ENCODE data around the gene PINK1.
"Not testable (repeated sequence)": the region's sequence is repeated elsewhere in the genome, so short reads cannot be mapped to it uniquely, and the experiment has no call there.

Gene PINK1

GRCh38 chr1:20645414-20645813 is 12.2 kb downstream of the PINK1 start:
- no peak for DNase-seq (ENCODE audit: low read depth)

- no peak for DNase-seq (ENCODE audit: low read depth)
Observed at GRCh38 chr1:20648438-20648837, 15.2 kb downstream of the PINK1 start.

- no peak for DNase-seq (ENCODE audit: low read depth)
Observed at GRCh38 chr1:20648946-20649345, 15.7 kb downstream of the PINK1 start.

GRCh38 chr1:20652300-20652699 is 19.0 kb downstream of the PINK1 start:
- no peak for DNase-seq (ENCODE audit: low read depth)

- DNase-seq (ENCODE audit: low read depth): no peak
Observed at GRCh38 chr1:20654104-20654690, 20.9 kb downstream of the PINK1 start.

- DNase-seq (ENCODE audit: low read depth): no peak
Observed at GRCh38 chr1:20657024-20657423, 23.8 kb downstream of the PINK1 start.

GRCh38 chr1:20658166-20658915 is 25.1 kb downstream of the PINK1 start:
- no peak for DNase-seq (ENCODE audit: low read depth)

GRCh38 chr1:20660363-20660762 is 27.1 kb downstream of the PINK1 start:
- DNase-seq (ENCODE audit: low read depth): no peak

- no peak for DNase-seq (ENCODE audit: low read depth)
Observed at GRCh38 chr1:20660847-20661206, 27.6 kb downstream of the PINK1 start.

GRCh38 chr1:20661207-20662109 is 28.2 kb downstream of the PINK1 start, which contains the start of gene DDOST:
TSS of gene DDOST (minus strand) at chr1:20661369. CDS start at chr1:20661350, 19 bp downstream.
- peak; percentile 96 for DNase-seq (ENCODE audit: low read depth)

GRCh38 chr1:20662110-20662475 is 28.8 kb downstream of the PINK1 start:
- no peak for DNase-seq (ENCODE audit: low read depth)

- no peak for DNase-seq (ENCODE audit: low read depth)
Observed at GRCh38 chr1:20663365-20663764, 30.1 kb downstream of the PINK1 start.

- DNase-seq (ENCODE audit: low read depth): no peak
Observed at GRCh38 chr1:20663969-20664715, 30.9 kb downstream of the PINK1 start.

- DNase-seq (ENCODE audit: low read depth): no peak
Observed at GRCh38 chr1:20665726-20666125, 32.5 kb downstream of the PINK1 start.

GRCh38 chr1:20666146-20666545 is 32.9 kb downstream of the PINK1 start:
- DNase-seq (ENCODE audit: low read depth): no peak

- DNase-seq (ENCODE audit: low read depth): no peak
Observed at GRCh38 chr1:20666804-20667203, 33.5 kb downstream of the PINK1 start.

- no peak for DNase-seq (ENCODE audit: low read depth)
Observed at GRCh38 chr1:20668581-20668980, 35.3 kb downstream of the PINK1 start.

GRCh38 chr1:20670936-20671335 is 37.7 kb downstream of the PINK1 start:
- DNase-seq (ENCODE audit: low read depth): no peak

GRCh38 chr1:20672265-20672632 is 39.0 kb downstream of the PINK1 start:
- DNase-seq (ENCODE audit: low read depth): no peak

- DNase-seq (ENCODE audit: low read depth): not testable (repeated sequence)
Observed at GRCh38 chr1:20673626-20674025, 40.4 kb downstream of the PINK1 start.

- no peak for DNase-seq (ENCODE audit: low read depth)
Observed at GRCh38 chr1:20678599-20678998, 45.3 kb downstream of the PINK1 start.

- no peak for DNase-seq (ENCODE audit: low read depth)
Observed at GRCh38 chr1:20680269-20680668, 47.0 kb downstream of the PINK1 start.
